Upper lobe of left lung (tissue), 6 donors: Measurements from ENCODE around the gene PF4V1. TPM values are rescaled to one million over a fixed set of nuclear protein-coding genes. Genes with fewer than 3 reads are reported as not detected.

Source experiments
- ATAC-seq, 2 donors: fragments of 200-7000 bp; cut with Tn5 transposase; one replicate each; pipeline ENCODE4 v1.9.1; 2022; ENCODE audit warnings: mild to moderate bottlenecking in 2 of 2, moderate library complexity in 2 of 2; ENCODE audit not compliant: low FRiP score in 2 of 2
- DNase-seq, 2 donors: peaks; one replicate each; pipeline ENCODE4 v3.0.0-alpha.2; 2019 to 2020
- H3K27ac ChIP-seq, 4 donors: fragments of 200-600 bp; sonication (generic); one replicate each; pipeline ENCODE4 v1.5.1; 2016 to 2019
- H3K27me3 ChIP-seq, 4 donors: fragments of 200-600 bp; sonication (generic); one replicate each; pipeline ENCODE4 v1.5.1; 2017 to 2019
- H3K36me3 ChIP-seq, 4 donors: fragments of 200-600 bp; sonication (generic); one replicate each; pipeline ENCODE4 v1.5.1; 2016 to 2019
- H3K4me1 ChIP-seq, 4 donors: fragments of 200-600 bp; sonication (generic); one replicate each; pipeline ENCODE4 v1.5.1; 2018 to 2019
- H3K4me3 ChIP-seq, 4 donors: fragments of 200-600 bp; sonication (generic); one replicate each; pipeline ENCODE4 v1.5.1; 2017 to 2019; ENCODE audit warnings: mild to moderate bottlenecking in 2 of 4, moderate library complexity in 1 of 4
- H3K9me3 ChIP-seq, 4 donors: fragments of 200-600 bp; sonication (generic); one replicate each; pipeline ENCODE4 v1.5.1; 2018 to 2019
- CTCF ChIP-seq, 6 experiments: fragments of 450-650 bp in 4 of 6; fragments of 200-600 bp in 2 of 6; sonication (generic) in 2 of 6; IDR thresholded peaks; one replicate each; pipeline ENCODE4 v1.5.1; 2016 to 2019; ENCODE audit warnings: antibody characterized with exemption in 6 of 6
- EP300 ChIP-seq, 4 donors: sonication (generic); formaldehyde crosslinking; IDR thresholded peaks; one replicate each; pipeline ENCODE4 v1.5.1; 2017; ENCODE audit warnings: antibody characterized with exemption in 4 of 4, control low read depth in 2 of 4
- POLR2A ChIP-seq, 4 donors: fragments of 450-650 bp; IDR thresholded peaks; one replicate each; pipeline ENCODE4 v1.5.1; 2016 to 2017; ENCODE audit warnings: antibody characterized with exemption in 4 of 4, mild to moderate bottlenecking in 2 of 4
- POLR2AphosphoS5 ChIP-seq, 2 donors: sonication (generic); formaldehyde crosslinking; IDR thresholded peaks; one replicate each; pipeline ENCODE4 v1.5.1; 2017; ENCODE audit warnings: antibody characterized with exemption in 2 of 2
- WGBS, 2 donors: methylation state at CpG; one replicate each; pipeline ENCODE4 v1.1.5; 2017 to 2018; 5-methylcytosine and 5-hydroxymethylcytosine counted together
- total RNA-seq, 6 donors: library from RNA; depleted of rRNA in 4 of 6; stranded (reverse); fragments of >200 nt in 4 of 6; gene quantifications; one replicate each; pipeline versions ENCODE4 v1.1.0 to v1.2.1, GENCODE V29; 2016 to 2021
- donor health status: DM: no; HTN: no; CAD: no; lungs with moderate emphysema.
- donor health status: DM: no; HTN: yes; CAD: no; lungs with severe emphysema.

Gene PF4V1
- total RNA-seq, 6 donors from 2014 or later: not detected

GRCh38 chr4:73869130-73870055, 16.3 kb downstream of the PF4V1 start, which contains the start of gene CXCL1:
TSS of gene CXCL1 (plus strand) at chr4:73869393. CDS start at chr4:73869471, 78 bp downstream.
- H3K9me3 ChIP-seq: no peaks in the 10 kb centered on the region
- H3K36me3 ChIP-seq: no peaks in the 10 kb centered on the region
- ATAC-seq (peak; percentile 69 to 78), DNase-seq (peak; percentile 36 to 89)
- peaks cover 16 to 32% (median 21%) of the 10 kb centered on the region in 4 donors for H3K4me1 ChIP-seq
- H3K27me3 ChIP-seq: no peaks in the 10 kb centered on the region
- 12 to 28% methylated on average over 20 to 50 of the region's 61 CpGs for WGBS, 2 donors
- no peak for TF ChIP-seq CTCF (IDR thresholded peaks at IDR 0.05)
- peak in 1 of 2 donors; percentile 28 for TF ChIP-seq POLR2AphosphoS5 (IDR thresholded peaks at IDR 0.05)
- TF ChIP-seq EP300 (IDR thresholded peaks at IDR 0.05): no peak
- peak in 1 of 4 donors; percentile 55 for TF ChIP-seq POLR2A (IDR thresholded peaks at IDR 0.05)
- H3K27ac ChIP-seq: peak within 1 kb of the TSS; percentile 67 to 88 (median 86)
- H3K4me3 ChIP-seq: peak within 1 kb of the TSS; percentile 50 to 68 (median 64)

GRCh38 chr4:73870260-73870659, 17.2 kb downstream of the PF4V1 start:
- DNase-seq: peak in 1 of 2 donors; percentile 87

GRCh38 chr4:73870768-73871167, 17.7 kb downstream of the PF4V1 start:
- Histone ChIP-seq H3K9me3 (no peaks in the 10 kb centered on the region), H3K4me3 (peak overlapping the region in 3 of 4 donors; percentile 50 to 68 (median 67)), H3K27me3 (no peaks in the 10 kb centered on the region), H3K27ac (peak overlapping the region in 2 of 4 donors; percentile 87 to 88), H3K4me1 (peaks cover 16 to 32% (median 21%) of the 10 kb centered on the region in 4 donors), H3K36me3 (no peaks in the 10 kb centered on the region)
- WGBS, 2 donors: 81 to 86% methylated on average over 1 of the region's 1 CpG
- ATAC-seq: no peak
- no peak for TF ChIP-seq CTCF (IDR thresholded peaks at IDR 0.05)
- no peak for TF ChIP-seq EP300 (IDR thresholded peaks at IDR 0.05)
- TF ChIP-seq POLR2AphosphoS5 (IDR thresholded peaks at IDR 0.05): no peak
- no peak for TF ChIP-seq POLR2A (IDR thresholded peaks at IDR 0.05)
- DNase-seq: no peak

More at GRCh38 chr4:73870260-73870659, 17.2 kb downstream of the PF4V1 start:
- no peaks in the 10 kb centered on the region for H3K27me3 ChIP-seq
- peak overlapping the region; percentile 13 to 88 (median 86) for H3K27ac ChIP-seq
- ATAC-seq: peak; percentile 36 to 58
- peaks cover 16 to 32% (median 21%) of the 10 kb centered on the region in 4 donors for H3K4me1 ChIP-seq
- no peaks in the 10 kb centered on the region for H3K36me3 ChIP-seq
- TF ChIP-seq POLR2AphosphoS5 (IDR thresholded peaks at IDR 0.05) (peak; percentile 19 to 40), CTCF (IDR thresholded peaks at IDR 0.05) (no peak), POLR2A (IDR thresholded peaks at IDR 0.05) (peak in 1 of 4 donors; percentile 50), EP300 (IDR thresholded peaks at IDR 0.05) (no peak)
- H3K4me3 ChIP-seq: peak overlapping the region in 3 of 4 donors; percentile 50 to 68 (median 67)
- 63 to 67% methylated on average over 2 to 3 of the region's 3 CpGs for WGBS, 2 donors
- no peaks in the 10 kb centered on the region for H3K9me3 ChIP-seq

GRCh38 chr4:73871511-73872310, 18.6 kb downstream of the PF4V1 start:
- 88 to 90% methylated on average over 6 of the region's 6 CpGs for WGBS, 2 donors
- H3K4me3 ChIP-seq: no peak overlapping the region
- DNase-seq (no peak), ATAC-seq (no peak)
- peak overlapping the region in 3 of 4 donors; percentile 10 to 88 (median 76) for H3K27ac ChIP-seq
- H3K36me3 ChIP-seq: no peaks in the 10 kb centered on the region
- TF ChIP-seq POLR2A (IDR thresholded peaks at IDR 0.05): no peak
- no peak for TF ChIP-seq EP300 (IDR thresholded peaks at IDR 0.05)
- TF ChIP-seq POLR2AphosphoS5 (IDR thresholded peaks at IDR 0.05): no peak
- TF ChIP-seq CTCF (IDR thresholded peaks at IDR 0.05): no peak
- peaks cover 16 to 32% (median 21%) of the 10 kb centered on the region in 4 donors for H3K4me1 ChIP-seq
- no peaks in the 10 kb centered on the region for H3K27me3 ChIP-seq
- H3K9me3 ChIP-seq: no peaks in the 10 kb centered on the region
